ENCODE data around the gene PLSCR4.

DNA sequence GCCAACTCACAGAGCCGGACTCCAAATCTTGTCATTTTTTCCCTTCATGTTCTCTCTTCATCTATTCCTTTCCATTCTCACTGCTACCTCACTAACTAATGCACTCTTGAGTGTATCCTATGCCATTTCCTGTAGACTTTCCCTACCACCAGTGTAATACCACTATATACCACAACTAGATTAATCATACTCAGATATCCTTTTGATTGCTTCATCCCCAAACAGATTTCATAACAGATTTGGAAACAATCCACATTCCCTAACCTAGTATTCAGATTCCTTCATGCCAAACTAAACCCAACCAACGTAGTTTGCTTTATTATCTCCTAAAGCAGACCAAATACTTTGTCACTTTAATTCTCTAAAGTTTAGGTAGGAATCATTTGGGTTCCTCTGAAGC, 87.3 kb downstream of the PLSCR4 start:
- TF ChIP-seq, protein P1, sequence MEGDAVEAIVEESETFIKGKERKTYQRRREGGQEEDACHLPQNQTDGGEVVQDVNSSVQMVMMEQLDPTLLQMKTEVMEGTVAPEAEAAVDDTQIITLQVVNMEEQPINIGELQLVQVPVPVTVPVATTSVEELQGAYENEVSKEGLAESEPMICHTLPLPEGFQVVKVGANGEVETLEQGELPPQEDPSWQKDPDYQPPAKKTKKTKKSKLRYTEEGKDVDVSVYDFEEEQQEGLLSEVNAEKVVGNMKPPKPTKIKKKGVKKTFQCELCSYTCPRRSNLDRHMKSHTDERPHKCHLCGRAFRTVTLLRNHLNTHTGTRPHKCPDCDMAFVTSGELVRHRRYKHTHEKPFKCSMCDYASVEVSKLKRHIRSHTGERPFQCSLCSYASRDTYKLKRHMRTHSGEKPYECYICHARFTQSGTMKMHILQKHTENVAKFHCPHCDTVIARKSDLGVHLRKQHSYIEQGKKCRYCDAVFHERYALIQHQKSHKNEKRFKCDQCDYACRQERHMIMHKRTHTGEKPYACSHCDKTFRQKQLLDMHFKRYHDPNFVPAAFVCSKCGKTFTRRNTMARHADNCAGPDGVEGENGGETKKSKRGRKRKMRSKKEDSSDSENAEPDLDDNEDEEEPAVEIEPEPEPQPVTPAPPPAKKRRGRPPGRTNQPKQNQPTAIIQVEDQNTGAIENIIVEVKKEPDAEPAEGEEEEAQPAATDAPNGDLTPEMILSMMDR (IDR thresholded peaks at IDR 0.05) = peak in 4 of 6 experiments; percentile 8 to 71 (median 42)
- TF ChIP-seq POLR2A (IDR thresholded peaks at IDR 0.05) = no peak
